HG03139 (cell line): Measurements from ENCODE around the gene PPARD.
"Not testable (repeated sequence)": the region's sequence is repeated elsewhere in the genome, so short reads cannot be mapped to it uniquely, and the experiment has no call there.

Experiments
- ATAC-seq: cut with Tn5 transposase; IDR thresholded peaks from one replicate; pipeline ENCODE4 v1.9.1; 2021; ENCODE audit not compliant: unreplicated experiment

The PPARD gene

GRCh38 chr6:35342258-35343091 is at the start of gene PPARD:
Gene PPARD (plus strand): TSS chr6:35342558. CDS start chr6:35411088, 68,530 bp downstream.
- ATAC-seq: peak; percentile 94

GRCh38 chr6:35293681-35294080 is 48.7 kb upstream of the PPARD start:
- no peak for ATAC-seq

GRCh38 chr6:35294308-35294945 is 47.9 kb upstream of the PPARD start:
- ATAC-seq: no peak

- ATAC-seq: no peak
These were observed 47.3 kb upstream of the PPARD start for GRCh38 chr6:35295036-35295435.

GRCh38 chr6:35295521-35296315 is 46.6 kb upstream of the PPARD start:
- ATAC-seq: no peak

GRCh38 chr6:35296931-35297600 is 45.3 kb upstream of the PPARD start:
- ATAC-seq: no peak

- peak; percentile 77 for ATAC-seq
These were observed 44.5 kb upstream of the PPARD start, which contains the start of gene DEF6 for GRCh38 chr6:35297601-35298481. Gene DEF6 (plus strand): TSS chr6:35297818. CDS start chr6:35297857, 39 bp downstream.

- no peak for ATAC-seq
These were observed 43.7 kb upstream of the PPARD start for GRCh38 chr6:35298625-35299140.

- no peak for ATAC-seq
These were observed 42.7 kb upstream of the PPARD start for GRCh38 chr6:35299674-35300073.

GRCh38 chr6:35300848-35301247 is 41.5 kb upstream of the PPARD start:
- no peak for ATAC-seq

- ATAC-seq: peak; percentile 71
These were observed 39.6 kb upstream of the PPARD start for GRCh38 chr6:35302604-35303241.

GRCh38 chr6:35304299-35304698 is 38.1 kb upstream of the PPARD start:
- ATAC-seq: no peak

- ATAC-seq: no peak
These were observed 37.2 kb upstream of the PPARD start for GRCh38 chr6:35305117-35305516.

GRCh38 chr6:35307138-35307537 is 35.2 kb upstream of the PPARD start:
- not testable (repeated sequence) for ATAC-seq

GRCh38 chr6:35308543-35308942 is 33.8 kb upstream of the PPARD start:
- ATAC-seq: not testable (repeated sequence)

GRCh38 chr6:35309611-35310264 is 32.6 kb upstream of the PPARD start:
- no peak for ATAC-seq

- no peak for ATAC-seq
These were observed 32.0 kb upstream of the PPARD start for GRCh38 chr6:35310265-35310831.

- no peak for ATAC-seq
These were observed 30.8 kb upstream of the PPARD start for GRCh38 chr6:35311390-35312075.
